Measurements from ENCODE around the gene WDR62.
"Not testable (repeated sequence)": the region's sequence is repeated elsewhere in the genome, so short reads cannot be mapped to it uniquely, and the experiment has no call there.

Gene WDR62

DNA sequence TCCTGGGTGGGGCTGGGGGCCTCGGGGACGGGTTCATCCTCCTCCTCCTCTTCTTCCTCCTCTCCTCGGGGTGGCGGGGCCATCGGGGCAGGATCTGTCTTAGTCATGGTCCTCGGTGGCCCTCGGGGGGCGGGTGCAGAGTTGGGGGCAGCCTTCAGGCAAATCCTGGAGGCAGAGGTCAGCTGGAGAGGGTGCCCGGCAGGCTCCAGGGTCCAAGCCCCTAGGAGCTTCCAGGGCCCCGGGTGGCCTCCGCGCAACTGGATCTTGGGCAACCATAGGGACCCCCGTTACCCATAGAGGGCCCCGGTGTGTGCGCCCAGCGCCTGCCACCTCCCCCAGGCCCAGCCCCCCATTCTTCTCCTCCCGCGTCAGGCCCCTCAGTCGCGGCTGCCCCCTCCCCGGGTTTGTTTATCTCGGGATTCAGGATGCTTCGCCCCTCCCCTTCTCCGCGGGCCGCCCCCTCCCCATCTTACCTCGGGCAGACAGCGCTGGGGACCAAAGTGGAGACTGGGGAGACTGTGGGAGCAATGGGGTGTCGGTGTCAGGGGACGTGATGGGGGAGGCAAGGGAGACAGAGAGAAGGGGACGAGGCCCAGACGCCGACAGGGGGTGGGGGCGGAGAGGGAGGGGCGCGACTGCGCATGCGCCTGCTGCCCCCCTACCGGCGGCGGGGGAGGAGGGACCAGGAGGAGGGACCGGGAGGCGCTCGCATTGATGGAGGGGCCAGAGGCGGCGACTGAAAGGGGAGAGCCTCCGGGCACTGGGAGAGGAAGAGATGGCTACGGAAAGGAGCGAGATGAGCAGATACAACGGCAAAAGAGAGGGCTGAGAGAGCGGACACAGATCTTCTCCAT is 22.2 kb upstream of the WDR62 start, which contains the start of gene CLIP3:
CLIP3 (minus strand) TSS at position 623 of the 854 bp plus-strand sequence; CDS start at position 107, 516 bp downstream.
- peak; percentile 57 to 58 for DNase-seq (ENCODE audit: low read depth in 2 of 2)

DNA sequence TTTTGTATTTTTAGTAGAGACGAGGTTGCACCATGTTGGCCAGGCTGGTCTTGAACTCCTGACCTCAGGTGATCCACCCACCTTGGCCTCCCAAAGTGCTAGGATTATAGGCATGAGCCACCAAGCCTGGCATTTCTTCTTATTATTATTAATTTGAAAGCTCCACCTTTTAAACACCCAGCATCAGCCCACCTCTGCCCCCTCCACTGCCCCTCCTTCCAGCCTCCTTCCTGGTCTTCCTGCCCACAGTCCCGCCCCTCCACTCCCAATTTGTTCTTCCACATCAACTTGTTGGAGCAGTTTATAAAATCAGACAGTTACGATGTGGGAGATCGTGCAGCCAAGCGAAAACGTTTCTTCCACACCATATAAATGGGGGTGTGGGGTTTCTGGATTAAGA is 14.2 kb upstream of the WDR62 start:
- DNase-seq (ENCODE audit: low read depth in 2 of 2): no peak

DNA sequence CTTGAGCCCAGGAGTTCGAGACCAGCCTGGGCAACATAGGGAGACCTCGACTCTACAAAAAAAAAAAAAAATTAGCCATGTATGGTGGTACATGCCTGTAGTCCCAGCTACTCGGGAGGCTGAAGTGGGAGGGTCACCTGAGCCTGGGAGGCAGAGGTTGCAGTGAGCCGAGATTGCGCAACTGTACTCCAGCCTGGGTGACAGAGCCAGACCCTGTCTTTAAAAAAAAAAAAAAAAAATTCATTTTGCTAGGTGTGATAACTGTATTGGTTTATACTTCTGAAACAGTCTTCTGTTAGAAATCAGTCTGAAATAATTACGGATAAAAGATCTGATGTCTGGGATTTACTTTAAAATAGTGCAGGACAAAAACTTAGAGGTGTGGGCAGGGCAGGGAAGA is 13.6 kb upstream of the WDR62 start:
- DNase-seq (ENCODE audit: low read depth in 2 of 2): not testable (repeated sequence)

DNA sequence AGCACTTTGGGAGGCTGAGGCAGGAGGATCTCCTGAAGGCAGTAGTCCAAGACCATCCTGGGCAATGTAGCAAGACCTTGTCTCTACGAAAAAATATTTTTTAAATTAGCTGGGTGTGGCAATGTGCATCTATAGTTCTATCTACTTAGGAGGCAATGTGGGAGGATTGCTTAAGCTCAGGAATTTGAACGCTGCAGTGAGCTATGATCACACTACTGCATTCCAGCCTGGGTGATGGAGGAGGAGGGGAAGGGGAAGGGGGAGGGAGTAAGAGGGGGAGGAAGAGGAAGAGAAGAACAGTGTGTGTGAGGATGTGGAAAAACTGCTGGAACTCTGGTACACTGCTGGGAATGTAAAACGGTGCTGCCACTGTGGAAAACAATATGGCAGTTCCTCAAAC is 12.9 kb upstream of the WDR62 start:
- peak; percentile 87 to 88 for DNase-seq (ENCODE audit: low read depth in 2 of 2)

DNA sequence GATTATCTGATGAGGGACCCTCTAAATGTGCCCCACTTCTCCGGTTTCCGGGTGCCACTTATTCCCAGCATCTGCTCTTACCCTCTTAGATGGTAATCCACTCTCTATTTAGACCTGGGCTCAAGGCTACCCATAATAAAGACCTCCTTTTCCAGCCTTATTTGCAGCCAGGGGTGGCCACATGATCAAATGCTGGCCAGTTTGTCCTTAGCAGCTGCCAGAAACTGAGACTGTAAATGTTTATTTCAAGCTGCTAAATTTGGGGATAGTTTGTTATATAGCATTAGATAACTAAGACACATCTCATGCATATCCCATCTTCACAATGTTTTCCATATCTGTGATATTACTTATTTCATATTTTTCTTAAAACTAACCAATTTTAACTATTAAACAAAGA is 10.7 kb upstream of the WDR62 start:
- no peak for DNase-seq (ENCODE audit: low read depth in 2 of 2)

DNA sequence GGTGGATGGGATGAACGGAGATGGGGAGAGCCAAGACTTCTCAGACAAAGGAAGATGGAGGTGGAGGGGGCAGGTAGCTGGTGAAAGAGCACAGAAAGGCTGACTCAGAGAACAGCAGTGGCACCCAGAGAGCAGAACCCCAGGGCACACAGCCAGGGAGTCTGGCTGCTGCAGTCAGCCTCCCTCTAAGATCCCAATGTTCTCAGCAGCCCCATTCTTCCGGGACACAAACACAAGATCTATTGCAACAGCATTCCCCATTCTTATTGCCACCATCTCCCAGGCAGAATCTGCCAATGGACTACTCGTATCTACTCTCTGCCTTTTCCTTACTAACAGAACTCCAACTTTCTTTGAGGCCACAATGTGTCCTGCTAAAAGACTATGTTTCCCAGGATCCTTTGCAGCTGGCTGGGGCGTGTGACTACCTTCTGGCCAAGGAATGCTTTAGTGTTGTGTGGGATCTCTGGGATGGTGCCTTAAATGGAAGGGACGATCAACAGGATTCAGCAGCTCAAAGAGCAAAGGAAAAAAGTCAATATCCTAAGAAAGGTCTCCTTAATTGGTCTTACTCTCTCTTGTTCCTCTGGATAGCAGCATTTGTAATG is 8.2 kb upstream of the WDR62 start:
- DNase-seq (ENCODE audit: low read depth in 2 of 2): no peak

DNA sequence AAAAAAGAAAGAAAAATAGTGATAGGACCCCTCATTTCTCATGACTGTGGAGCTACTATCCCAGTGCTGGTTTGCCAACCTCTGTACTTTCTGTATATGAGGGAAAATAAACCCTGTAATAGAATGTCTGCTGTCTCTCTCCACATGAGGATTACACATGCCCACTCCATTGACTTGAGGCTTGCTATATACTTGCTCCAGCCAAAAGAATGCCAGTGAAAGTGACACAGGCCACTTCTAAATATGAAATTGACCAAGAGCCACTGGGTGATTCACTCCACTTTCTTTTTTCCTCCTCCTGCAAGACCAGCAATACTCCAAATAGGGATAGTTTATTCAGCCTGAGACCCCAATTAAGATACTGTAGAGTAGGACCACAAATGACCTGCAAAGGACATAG is 6.9 kb upstream of the WDR62 start:
- no peak for DNase-seq (ENCODE audit: low read depth in 2 of 2)

DNA sequence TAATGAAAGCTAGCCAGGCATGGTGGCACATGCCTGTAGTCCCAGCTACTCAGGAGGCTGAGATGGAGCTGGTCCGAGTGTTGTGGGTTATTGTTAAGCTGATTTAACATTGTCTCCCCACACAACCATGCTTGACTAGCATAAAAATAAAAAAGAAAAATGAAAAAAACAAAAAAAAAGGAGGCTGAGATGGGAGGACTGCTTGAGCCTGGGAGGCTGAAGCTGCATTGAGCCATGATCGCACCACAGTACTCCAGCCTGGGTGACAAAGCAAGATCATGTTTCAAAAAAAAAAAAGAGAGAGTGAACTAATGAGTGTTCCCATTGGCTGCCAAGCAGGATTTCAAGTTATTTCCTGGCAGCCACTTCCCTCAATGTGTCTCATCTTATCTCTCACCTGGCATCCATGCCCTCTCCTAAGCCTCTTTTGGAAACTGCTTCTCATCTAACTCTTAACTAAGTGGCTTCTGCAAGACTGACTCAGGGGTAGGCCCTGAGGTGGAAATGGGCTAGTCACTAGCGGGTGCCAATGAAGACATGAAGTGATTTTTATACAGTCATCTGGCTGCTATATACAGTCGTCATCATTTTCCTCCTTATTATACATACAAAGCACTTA is 5.5 kb upstream of the WDR62 start:
- no peak for DNase-seq (ENCODE audit: low read depth in 2 of 2)

DNA sequence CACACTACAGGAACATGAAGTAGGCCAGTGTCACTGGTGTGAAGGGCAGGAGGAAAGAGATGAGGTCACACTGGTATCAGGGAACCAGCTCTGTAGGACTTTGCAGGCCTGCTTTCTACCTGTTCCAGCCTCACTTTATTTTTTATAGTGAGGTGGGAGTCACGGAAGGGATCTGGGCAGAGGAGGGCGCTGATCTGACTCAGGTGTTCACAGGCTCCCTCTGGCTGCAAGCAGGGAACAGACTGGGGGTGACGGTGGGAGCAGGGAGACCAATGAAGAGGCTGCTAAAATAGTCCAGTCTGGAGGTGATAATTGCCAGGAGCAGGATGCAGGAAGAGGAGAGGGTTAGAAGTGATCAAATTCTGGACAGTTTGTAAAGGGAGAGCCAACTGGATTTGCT is 3.5 kb upstream of the WDR62 start:
- no peak for DNase-seq (ENCODE audit: low read depth in 2 of 2)

DNA sequence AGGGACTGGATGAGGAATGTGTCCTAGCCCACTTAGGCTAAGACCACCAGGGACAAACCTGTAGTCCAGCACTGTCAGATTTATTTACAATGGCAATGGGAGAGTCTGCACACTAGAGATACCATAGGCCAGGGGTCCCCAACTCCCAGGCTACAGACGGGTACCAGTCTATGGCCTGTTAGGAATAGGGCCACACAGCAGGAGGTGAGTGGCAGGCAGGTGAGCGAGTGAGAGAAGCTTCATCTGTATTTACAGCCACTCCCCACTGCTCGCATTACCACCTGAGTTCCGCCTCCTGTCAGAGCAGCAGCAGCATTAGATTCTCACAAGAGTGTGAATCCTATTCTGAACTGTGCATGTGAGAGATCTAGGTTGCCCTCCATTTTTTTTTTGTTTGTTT is 3.1 kb upstream of the WDR62 start:
- no peak for DNase-seq (ENCODE audit: low read depth in 2 of 2)

DNA sequence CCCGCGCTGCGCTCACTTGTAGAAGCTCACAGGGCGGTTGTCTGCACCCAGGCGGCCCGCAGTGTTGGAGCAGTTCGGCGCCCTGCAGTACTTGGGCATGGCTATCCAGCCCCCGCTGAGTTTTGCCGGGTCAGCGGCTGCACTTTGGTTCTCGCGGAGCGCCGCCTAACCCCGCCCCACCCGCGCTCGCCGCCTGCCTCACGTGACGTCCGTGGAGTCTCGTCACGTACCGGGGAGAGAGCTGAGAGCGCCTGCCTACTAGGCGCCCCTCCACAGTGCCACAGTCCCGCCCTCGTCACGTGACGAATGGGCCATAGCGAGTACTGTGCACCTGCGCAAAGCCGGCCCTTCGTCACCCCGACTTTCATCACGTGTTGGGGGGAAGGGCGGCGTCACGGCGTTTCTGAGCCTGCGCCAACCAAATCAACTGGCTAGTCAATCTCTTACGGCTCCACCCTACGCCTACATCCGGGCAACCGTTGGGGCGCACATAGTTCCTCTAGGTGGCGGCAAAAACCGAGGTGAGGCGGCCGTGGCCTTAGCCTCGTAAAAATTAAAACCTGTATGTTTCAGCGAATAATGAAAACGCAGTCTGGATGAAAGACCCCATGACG is 471 bp upstream of the WDR62 start, which contains the start of gene THAP8:
THAP8 (minus strand) TSS at position 167 of the 614 bp plus-strand sequence; CDS start at position 99, 68 bp downstream.
- peak; percentile 99 for DNase-seq (ENCODE audit: low read depth in 2 of 2)

DNA sequence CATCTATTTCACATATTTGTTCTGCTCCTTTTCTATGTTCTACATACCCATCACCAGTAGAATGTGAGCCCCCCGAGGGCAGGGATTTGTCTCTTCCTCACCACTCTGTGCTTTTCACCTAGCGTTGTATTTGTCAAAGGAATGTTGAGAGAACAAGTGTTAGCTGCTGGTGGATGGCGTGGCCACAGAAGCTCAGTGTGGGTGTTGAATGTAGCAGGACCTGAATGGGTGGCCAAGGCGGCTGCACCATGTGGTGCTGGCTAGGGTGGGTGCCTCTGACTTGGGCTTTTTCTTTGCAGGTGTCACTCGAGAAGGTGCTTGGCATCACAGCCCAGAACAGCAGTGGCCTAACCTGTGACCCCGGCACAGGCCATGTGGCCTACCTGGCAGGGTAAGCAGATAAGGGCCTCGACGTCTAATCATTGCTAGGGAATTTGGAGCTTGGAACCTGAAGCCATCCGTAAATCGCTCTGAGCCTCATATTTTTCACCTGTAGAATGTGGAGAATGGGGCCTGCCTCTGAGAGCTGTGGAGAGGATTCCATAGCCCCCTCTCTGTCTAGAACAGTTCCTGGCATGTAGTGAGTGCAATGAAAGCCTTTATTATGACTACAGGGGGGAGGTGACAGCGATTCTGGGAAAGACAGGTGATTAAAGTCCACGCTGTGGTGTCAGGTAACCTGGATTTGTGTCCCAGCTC is 3.9 kb downstream of the WDR62 start:
- DNase-seq (ENCODE audit: low read depth in 2 of 2): no peak

DNA sequence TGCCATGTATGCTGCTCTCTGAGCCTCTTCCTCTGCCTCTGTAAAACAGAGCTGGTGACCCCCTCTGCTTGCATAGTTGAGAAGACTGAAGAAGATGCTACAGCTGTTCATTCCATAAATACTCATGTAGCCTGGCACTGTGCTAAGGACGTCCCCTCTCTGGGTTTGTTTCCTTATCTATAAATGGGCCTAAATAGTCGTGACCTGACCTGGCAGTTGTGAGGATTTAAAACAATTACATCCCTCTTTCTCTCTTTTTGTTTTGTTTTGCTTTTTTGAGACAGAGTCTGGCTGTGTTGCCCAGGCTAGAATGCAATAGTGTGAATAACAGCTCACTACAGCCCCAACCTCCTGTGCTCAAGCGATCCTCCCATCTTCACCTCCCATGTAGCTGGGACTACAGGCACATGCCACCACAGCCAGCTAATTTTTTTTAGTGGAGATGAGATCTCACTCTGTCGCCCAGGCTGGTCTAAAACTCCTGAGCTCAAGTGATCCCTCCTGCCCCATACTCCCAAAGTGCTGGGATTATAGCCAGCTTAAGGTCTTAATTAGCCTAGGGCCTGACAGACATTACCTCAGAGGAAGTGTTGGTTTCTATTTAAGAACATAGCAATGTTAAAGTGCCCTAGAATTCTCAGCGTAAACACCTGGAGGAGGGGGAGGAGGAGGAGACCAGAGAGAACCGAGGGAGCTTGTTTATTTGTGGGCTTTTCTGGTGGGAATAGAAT is 4.6 kb downstream of the WDR62 start:
- DNase-seq (ENCODE audit: low read depth in 2 of 2): no peak

DNA sequence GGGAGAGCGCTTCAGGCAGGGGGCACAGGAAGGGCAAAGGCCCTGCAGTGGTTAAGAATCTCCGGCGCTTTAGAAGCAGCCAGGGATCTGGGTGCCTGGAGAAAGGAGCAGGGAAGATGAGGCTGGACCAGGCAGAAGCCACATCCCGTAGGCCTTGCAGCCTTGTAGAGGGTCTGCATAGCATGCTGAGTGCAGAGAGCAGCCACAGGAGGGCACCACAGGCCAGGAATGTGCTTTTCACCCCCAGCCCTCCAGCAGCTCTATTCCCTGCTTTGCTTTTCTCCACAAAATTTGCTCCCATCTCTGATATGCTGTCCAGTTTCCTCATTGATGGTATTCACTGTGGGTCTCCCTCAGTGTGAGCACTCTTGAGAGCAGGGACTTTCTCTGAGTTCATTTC is 5.7 kb downstream of the WDR62 start:
- peak in 1 of 2 experiments; percentile 13 for DNase-seq (ENCODE audit: low read depth in 2 of 2)

DNA sequence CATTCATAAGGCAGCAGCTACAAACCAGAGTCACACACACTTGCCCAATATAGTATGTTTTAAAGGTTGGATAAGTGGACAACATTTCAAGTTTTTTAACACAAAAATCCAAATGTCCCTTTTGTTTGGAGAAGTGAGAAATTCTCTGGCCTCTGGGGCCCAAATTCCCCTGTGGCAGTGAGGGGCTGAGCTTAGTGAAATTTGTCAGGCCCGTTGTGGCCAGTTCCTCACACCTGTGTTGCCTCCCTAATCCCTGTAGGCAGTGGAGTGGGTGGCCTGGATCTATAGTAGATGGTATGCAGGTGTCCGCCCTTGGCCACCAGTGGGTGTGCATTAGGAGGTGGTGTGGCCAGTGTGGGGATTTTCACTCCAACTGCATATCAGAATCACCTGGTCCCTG is 6.7 kb downstream of the WDR62 start:
- DNase-seq (ENCODE audit: low read depth in 2 of 2): no peak

DNA sequence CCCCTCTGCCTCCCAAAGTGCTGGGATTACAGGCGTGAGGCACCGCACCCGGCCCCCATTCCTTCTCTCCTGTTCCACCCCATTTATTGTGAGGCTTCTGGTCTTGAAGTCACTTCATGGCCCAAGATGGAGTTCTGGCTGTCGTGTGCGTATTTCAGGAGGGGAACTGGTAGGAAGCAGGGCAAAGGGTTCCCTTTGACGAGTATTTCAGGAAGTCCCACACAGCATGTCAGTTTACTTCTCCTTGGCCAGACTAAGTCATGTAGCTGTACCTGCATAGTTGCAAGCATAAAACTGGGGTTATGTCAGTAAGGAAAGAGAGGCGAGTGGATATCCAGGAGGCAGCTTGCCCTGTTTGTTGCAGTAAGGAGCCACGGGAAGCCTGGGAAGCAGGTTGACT is 10.1 kb downstream of the WDR62 start:
- DNase-seq (ENCODE audit: low read depth in 2 of 2): no peak

DNA sequence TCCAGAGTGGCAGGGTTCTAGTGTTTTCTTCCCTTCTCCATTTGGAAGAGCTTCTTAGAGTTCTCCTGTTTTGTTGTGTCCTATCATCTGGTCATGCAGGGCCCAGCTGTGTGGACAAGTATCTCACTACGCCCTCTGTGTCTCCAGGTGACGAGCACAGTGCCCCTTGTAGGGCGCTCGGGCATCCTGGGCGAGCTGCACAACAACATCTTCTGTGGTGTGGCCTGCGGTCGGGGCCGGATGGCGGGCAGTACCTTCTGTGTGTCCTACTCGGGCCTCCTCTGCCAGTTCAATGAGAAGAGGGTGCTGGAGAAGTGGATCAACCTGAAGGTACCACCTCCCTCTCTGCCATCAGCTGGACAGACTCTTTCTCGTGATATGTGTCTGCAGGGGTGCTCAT is 13.0 kb downstream of the WDR62 start:
- DNase-seq (ENCODE audit: low read depth in 2 of 2): no peak

DNA sequence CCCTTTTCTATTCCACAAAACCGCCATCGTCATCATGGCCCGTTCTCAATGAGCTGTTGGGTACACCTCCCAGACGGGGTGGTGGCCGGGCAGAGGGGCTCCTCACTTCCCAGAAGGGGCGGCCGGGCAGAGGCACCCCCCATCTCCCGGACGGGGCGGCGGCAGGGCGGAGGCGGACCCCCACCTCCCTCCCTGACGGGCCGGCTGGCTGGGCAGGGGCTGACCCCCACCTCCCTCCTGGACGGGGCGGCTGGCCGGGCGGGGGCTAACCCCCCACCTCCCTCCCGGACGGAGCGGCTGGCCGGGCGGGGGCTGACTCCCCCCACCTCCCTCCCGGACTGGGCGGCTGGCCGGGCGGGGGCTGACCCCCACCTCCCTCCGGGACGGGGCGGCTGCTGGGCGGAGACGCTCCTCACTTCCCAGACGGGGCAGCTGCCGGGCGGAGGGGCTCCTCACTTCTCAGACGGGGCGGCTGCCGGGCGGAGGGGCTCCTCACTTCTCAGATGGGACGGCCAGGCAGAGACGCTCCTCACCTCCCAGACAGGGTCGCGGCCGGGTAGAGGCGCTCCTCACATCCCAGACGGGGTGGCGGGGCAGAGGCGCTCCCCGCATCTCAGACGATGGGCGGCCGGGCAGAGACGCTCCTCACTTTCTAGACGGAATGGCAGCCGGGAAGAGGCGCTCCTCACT is 14.3 kb downstream of the WDR62 start:
- not testable (repeated sequence) for DNase-seq (ENCODE audit: low read depth in 2 of 2)

DNA sequence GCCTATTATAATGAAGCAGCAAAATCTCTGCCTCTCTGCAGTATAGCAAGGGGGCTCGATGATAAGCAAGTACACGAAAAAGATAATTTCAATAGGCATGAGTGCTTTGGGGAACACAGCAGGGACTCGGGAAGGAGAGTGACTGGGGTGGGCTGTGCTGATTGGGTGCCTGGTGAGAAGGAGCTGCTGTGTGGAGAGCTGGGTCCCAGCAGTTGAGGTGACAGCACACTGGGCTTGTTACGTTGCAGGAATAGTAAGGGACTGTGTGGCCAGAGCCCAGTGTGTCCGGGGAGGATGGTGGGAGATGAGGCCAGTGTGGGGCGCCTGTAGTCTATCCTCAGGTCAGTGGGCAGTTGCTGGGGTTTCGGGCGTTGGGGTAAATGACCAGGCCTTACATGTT is 17.4 kb downstream of the WDR62 start:
- no peak for DNase-seq (ENCODE audit: low read depth in 2 of 2)

DNA sequence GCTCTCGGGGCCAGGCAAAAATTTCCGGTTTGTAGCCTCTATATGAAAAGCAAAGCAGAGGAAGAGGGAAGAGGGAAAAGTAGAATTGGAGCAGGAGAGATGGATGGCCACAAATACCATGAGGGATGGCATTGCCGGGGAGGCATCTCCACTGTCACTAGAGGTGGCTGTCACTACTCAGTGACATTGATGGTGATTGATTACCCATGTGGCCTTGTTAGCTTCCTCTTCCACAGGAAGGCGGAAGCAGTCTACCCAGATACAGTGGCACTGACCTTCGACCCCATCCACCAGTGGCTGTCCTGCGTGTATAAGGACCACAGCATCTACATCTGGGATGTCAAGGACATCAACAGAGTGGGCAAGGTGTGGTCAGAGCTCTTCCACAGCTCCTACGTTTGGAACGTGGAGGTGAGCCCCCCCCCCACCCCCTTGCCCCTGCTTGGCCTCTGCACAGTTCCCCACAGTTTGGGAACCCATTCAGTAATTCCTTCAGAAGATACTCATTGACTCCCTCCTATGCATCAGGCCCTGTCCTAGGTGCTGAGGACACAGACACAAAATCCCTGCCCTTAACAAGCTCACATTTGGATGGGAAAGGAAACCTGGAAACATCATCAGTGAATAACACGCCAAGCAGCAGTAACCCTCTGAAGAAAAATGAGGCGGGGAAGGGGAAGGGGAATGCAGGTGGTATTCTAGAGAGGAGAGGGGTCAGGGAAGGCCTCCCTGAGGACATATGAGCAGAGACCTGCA is 18.6 kb downstream of the WDR62 start:
- DNase-seq (ENCODE audit: low read depth in 2 of 2): no peak
